ENCODE results near the gene SFRP2.

SFRP2 gene

GRCh38 chr4:153788413-153789276, at the start of gene SFRP2:
SFRP2 (minus strand) TSS chr4:153789083; CDS start chr4:153788835, 248 bp downstream.
- DNase-seq: no peak

GRCh38 chr4:153838564-153838963, 49.7 kb upstream of the SFRP2 start:
- no peak for DNase-seq

GRCh38 chr4:153834901-153835300, 46.0 kb upstream of the SFRP2 start:
- DNase-seq: no peak

DNA sequence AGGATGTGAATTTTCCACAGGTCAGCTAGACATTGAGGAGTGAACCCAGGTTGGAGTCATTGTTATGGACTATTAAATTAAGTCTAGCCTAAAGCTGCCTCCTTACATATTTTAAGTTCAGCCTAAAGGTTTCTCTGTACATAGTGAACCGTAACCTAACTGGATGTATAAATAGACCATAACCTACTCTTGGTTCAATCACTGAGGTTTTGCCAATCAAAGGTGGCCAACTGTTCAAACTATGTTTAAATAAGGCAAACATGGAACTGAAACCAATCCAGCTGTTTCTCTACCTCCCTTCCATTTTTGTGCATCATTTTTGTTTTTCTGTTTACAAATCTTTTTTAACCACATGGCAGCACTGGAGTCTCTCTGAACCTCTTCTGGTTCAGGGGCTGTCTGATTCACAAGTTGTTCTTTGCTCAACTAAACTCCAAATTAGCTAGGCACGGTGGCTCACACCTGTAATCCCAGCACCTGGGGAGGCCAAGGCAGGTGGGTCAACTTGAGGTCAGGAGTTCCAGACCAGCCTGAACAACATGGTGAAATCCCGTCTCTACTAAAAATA, 43.9 kb upstream of the SFRP2 start:
- DNase-seq: no peak

- DNase-seq: no peak
Measured at GRCh38 chr4:153832054-153832453, 43.2 kb upstream of the SFRP2 start.

- no peak for DNase-seq
Measured at GRCh38 chr4:153831245-153831644, 42.4 kb upstream of the SFRP2 start.

DNA sequence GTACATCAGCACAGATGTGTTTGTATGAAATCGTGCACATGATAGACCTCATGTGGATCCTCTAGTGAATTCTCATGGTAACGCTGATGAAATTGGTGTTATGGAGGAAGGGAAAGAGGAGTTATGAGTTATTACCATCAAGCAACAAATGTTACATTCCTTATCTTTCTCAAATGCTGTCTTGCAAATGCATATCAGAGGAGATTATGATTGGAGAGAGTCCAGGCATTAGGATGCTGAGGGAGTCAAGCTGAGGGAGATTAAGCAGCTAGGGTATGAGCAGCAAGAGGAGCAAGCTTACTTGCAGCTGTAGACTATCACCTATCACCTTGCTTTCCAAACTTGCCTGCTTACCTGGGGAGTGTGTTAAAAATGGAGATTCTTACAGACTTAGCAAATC, 36.8 kb upstream of the SFRP2 start:
- DNase-seq: no peak

DNA sequence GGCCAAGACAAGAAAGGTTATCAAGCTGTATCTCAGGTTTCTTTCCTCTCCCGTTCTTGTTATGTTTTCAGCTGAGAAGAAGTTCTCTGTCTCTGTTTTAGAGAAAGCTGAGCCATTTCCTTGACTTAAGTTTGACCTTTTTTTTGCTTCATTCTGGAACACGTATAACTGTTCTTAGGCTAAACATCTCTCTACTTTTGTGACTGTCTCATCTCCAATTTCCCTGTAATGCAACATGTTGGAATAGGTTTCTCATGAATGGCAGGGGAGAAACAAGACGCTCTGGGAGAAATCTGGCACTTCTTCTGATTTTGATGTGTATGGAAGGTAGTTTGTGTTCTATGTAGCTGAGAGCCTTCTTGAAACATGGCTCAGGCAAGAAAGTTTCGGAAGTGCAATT, 36.2 kb upstream of the SFRP2 start:
- DNase-seq: no peak

- no peak for DNase-seq
Measured at GRCh38 chr4:153824501-153824900, 35.6 kb upstream of the SFRP2 start.

DNA sequence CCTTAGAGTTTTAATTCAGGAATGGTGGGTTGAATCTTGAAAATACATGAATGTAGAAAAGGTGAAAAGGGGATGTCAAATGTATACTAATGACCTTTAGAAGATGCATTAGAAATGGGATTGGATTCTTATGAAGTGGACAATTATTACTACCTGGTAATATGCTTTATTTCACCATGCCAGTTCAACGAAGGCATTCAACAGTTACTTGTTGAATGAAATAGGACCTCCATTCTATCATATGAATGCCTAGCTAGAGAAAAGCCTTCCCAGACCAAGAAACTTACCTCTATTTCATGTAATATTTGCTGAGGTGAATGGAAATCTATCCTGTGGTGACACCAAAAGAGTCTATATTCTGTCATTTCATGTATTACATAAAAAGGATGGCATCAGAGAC, 34.6 kb upstream of the SFRP2 start:
- DNase-seq: no peak

- DNase-seq: no peak
Measured at GRCh38 chr4:153822316-153822715, 33.4 kb upstream of the SFRP2 start.

- no peak for DNase-seq
Measured at GRCh38 chr4:153817466-153817865, 28.6 kb upstream of the SFRP2 start.

DNA sequence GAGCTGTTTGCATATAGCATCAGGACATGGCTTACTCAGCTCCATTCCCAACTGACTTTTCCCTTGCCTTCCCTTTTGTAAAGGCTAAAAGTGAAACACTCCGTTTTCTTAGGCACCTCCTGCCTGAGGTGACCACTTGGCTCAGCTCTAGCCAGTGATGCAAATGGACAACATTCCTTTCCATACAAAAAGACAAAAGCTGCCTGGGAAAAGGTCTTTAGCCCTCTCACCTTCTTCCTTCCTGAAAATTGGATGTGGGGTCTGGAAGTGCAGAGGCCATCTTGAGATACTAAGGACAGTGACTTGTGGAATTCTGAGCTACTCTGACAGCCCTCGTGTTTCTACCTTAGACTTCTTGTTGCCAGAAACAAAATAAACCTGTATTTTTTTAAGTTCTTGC, 27.7 kb upstream of the SFRP2 start:
- DNase-seq: no peak

- no peak for DNase-seq
Measured at GRCh38 chr4:153814789-153815188, 25.9 kb upstream of the SFRP2 start.

GRCh38 chr4:153809916-153810810, 21.3 kb upstream of the SFRP2 start:
- DNase-seq: no peak

DNA sequence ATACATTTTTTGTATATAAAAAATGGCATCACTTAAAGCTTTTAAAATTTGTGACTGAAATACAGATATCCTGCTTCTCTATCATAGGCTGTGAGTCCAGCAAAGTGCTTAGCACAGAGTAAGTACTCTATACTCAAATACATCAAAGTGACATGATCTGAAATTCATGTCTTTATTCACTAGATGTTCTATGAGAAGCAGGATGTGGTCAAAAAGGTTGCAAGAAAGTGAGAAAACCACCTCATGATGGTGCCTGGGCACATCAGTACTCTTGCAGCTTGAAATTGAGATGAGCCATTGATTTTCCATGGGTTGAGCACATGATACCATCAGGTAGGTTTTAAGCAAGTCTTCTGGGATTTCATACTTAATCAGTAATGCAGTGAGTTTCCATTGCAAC, 20.4 kb upstream of the SFRP2 start:
- no peak for DNase-seq

DNA sequence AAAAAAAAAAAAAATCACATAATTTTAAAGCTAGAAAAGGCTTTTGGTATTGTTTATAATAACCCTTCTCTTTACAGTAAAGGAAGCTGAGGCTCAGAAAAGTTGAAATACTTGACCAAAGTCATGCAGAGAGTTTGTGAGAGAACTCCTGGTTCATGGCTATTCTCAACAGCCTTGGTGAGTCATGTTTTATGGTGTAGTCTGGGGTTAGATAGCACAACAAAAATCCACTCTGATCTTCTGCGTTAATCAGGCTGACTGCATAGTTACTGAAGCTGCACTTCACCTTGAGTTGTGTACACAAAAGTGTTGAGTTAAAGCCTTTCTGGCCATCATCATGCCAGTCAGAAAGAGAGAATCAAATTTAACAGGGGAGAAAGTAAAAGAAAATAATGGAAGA, 19.3 kb upstream of the SFRP2 start:
- DNase-seq: no peak

- no peak for DNase-seq
Measured at GRCh38 chr4:153806073-153806472, 17.2 kb upstream of the SFRP2 start.

DNA sequence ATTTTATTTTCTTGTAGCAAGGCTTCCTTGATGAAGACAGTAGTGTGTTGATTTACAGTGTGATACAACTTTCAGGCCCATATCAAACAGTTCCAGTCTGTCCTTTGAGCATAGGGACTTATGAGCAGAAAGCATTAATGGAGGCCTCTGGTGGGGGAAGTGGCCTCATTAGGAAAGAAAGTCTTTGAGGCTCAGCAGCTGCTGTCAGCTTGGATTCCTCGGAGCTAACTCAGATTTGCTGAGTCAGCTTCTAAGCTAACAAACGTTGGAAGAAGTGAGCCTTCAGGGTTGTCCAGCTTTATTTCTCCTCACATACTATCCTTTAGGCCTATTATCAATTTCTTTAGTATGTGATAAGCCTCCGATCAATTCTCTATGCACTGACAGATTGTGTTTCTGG, 15.8 kb upstream of the SFRP2 start:
- no peak for DNase-seq

GRCh38 chr4:153799694-153800074, 10.8 kb upstream of the SFRP2 start:
- no peak for DNase-seq

DNA sequence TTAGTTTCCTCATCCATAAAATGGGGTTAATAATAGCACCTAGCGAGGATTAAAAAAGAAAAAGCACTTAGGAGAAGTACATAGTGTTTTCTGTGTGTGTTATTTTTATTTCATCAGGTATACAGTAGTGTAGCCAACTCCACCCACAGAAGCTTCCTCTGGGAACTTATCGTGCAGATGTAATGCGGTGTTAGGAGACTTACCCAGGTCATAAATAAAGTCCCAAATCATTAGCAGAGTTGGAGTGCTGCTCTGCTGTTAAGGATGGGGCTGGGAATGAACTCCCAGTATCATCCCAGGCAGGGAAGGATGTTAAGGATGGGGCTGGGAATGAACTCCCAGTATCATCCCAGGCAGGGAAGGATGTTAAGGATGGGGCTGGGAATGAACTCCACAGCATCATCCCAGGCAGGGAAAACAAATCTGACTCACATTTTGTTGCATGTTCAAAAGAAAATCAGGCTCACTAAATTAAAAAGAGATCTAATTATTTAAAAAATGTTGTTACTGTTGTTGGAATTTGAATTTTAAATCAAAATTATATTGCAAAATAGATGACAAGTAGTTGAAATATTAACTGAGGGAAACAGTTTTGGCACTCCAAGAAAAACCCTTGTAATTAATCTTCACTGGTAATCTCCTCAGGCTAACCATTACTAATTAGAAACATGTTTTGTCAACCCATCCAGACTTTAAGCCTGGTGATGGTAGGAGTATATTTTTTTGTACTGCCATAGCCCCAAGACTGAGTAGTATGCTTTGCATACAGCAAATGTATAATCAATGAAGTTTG, 10.2 kb upstream of the SFRP2 start:
- DNase-seq: no peak

DNA sequence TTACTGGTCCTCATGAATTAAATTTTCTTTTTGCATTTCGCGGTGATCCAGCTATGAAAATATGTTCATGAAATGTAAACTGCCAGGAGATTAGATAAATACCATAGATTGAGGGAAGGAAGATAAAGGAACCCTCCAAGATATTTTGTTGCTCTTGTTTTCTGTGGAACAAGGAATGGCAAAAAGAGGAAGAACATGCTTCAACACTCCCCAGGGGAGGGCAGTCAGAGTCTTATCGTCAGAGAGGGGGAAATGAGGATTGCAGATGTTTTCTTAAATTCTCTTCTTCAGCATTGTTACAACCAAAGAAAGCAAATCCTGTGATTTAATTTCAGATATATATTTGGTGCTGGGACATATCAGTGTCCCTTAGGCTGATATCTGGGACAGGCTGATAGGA, 9.5 kb upstream of the SFRP2 start:
- DNase-seq: no peak

- no peak for DNase-seq
Measured at GRCh38 chr4:153794006-153794405, 5.1 kb upstream of the SFRP2 start.
